Right forelimb (tissue), 1 donor: Measurements from ENCODE around the gene ESRRB.
A peak's percentile ranks its signal among the peaks of the same experiment; 100 is the strongest.

Experiments used
- DNase-seq: peaks from one replicate; pipeline ENCODE4 v3.0.0-alpha.2; 2018

Gene ESRRB

GRCh38 chr14:76375947-76376404 lies at the start of gene ESRRB:
TSS of gene ESRRB (plus strand) at chr14:76376137. CDS start at chr14:76376402, 265 bp downstream.
- DNase-seq = peak; percentile 41

GRCh38 chr14:76326918-76327689 lies 48.8 kb upstream of the ESRRB start:
- DNase-seq = no peak

- DNase-seq = no peak
Measured at GRCh38 chr14:76328457-76329137, 47.3 kb upstream of the ESRRB start.

GRCh38 chr14:76329154-76329928 lies 46.6 kb upstream of the ESRRB start:
- no peak for DNase-seq

- no peak for DNase-seq
Measured at GRCh38 chr14:76329951-76330350, 46.0 kb upstream of the ESRRB start.

- no peak for DNase-seq
Measured at GRCh38 chr14:76330411-76331327, 45.3 kb upstream of the ESRRB start.

- DNase-seq = no peak
Measured at GRCh38 chr14:76331328-76332011, 44.5 kb upstream of the ESRRB start.

- no peak for DNase-seq
Measured at GRCh38 chr14:76333664-76334063, 42.3 kb upstream of the ESRRB start.

GRCh38 chr14:76334316-76334715 lies 41.6 kb upstream of the ESRRB start:
- DNase-seq = peak; percentile 35

GRCh38 chr14:76336876-76337275 lies 39.1 kb upstream of the ESRRB start:
- DNase-seq = peak; percentile 18

GRCh38 chr14:76337635-76338545 lies 38.0 kb upstream of the ESRRB start:
- DNase-seq = no peak

GRCh38 chr14:76339728-76340615 lies 36.0 kb upstream of the ESRRB start:
- no peak for DNase-seq

- DNase-seq = no peak
Measured at GRCh38 chr14:76343386-76343785, 32.6 kb upstream of the ESRRB start.

GRCh38 chr14:76346391-76347160 lies 29.4 kb upstream of the ESRRB start:
- DNase-seq = no peak

GRCh38 chr14:76348898-76349297 lies 27.0 kb upstream of the ESRRB start:
- DNase-seq = no peak

GRCh38 chr14:76349993-76350392 lies 25.9 kb upstream of the ESRRB start:
- DNase-seq = no peak

GRCh38 chr14:76350671-76351070 lies 25.3 kb upstream of the ESRRB start:
- DNase-seq = no peak

GRCh38 chr14:76351941-76352340 lies 24.0 kb upstream of the ESRRB start:
- no peak for DNase-seq
